ENCODE results near the gene TAP1. TPM values are rescaled to one million over a fixed set of nuclear protein-coding genes. Genes with fewer than 3 reads are reported as not detected.

The TAP1 gene
- polyA plus RNA-seq, 1 experiment, result 80.4 TPM

- CTCF ChIA-PET, result interaction anchor here (0.6 to 5.7 kb wide), 40 partner anchors 9 to 751 kb away, joined by 3 to 110 read pairs (median 4); partner anchors contain the start of genes HLA-DMA, PSMB8, PSMB9 and TAP1
- no peak for DNase-seq (ENCODE audit: low read depth)
- no peak overlapping the region for H3K4me3 ChIP-seq (ENCODE audit: low read depth, low read length)
- POLR2A ChIA-PET, result interaction anchor here (1.0 kb wide), 1 partner anchor 30 kb away, joined by 4 read pairs; the partner anchor contains the start of gene TAP2
- H3K27me3 ChIP-seq (ENCODE audit: control insufficient read depth, insufficient read depth, low read length), result peaks cover 6% of the 10 kb centered on the region
- no peaks in the 10 kb centered on the region for H3K36me3 ChIP-seq (ENCODE audit: control insufficient read depth, insufficient read depth, low read length)
- peak; percentile 87 for TF ChIP-seq CTCF (IDR thresholded peaks at IDR 0.05; ENCODE audit: insufficient read depth, low read depth, low read length)
Observed at GRCh38 chr6:32868257-32868788, 14.8 kb upstream of the TAP1 start.

GRCh38 chr6:32867554-32868256 lies 14.2 kb upstream of the TAP1 start:
- Histone ChIP-seq H3K36me3 (ENCODE audit: control insufficient read depth, insufficient read depth, low read length) (no peaks in the 10 kb centered on the region), H3K4me3 (ENCODE audit: low read depth, low read length) (no peak overlapping the region), H3K27me3 (ENCODE audit: control insufficient read depth, insufficient read depth, low read length) (peaks cover 6% of the 10 kb centered on the region)
- ChIA-PET POLR2A (interaction anchor here (1.0 kb wide), 1 partner anchor 29 kb away, joined by 4 read pairs; the partner anchor contains the start of gene TAP2), CTCF (interaction anchor here (0.6 to 5.7 kb wide), 40 partner anchors 8 to 750 kb away, joined by 3 to 110 read pairs (median 4); partner anchors contain the start of genes HLA-DMA, PSMB8, PSMB9 and TAP1)
- TF ChIP-seq CTCF (IDR thresholded peaks at IDR 0.05; ENCODE audit: insufficient read depth, low read depth, low read length), result no peak
- DNase-seq (ENCODE audit: low read depth), result no peak

GRCh38 chr6:32867022-32867477 lies 13.5 kb upstream of the TAP1 start:
- peaks cover 6% of the 10 kb centered on the region for H3K27me3 ChIP-seq (ENCODE audit: control insufficient read depth, insufficient read depth, low read length)
- POLR2A ChIA-PET, result no interaction called here
- DNase-seq (ENCODE audit: low read depth), result no peak
- no peak for TF ChIP-seq CTCF (IDR thresholded peaks at IDR 0.05; ENCODE audit: insufficient read depth, low read depth, low read length)
- CTCF ChIA-PET, result interaction anchor here (1.3 to 5.7 kb wide), 9 partner anchors 12 to 453 kb away, joined by 3 to 110 read pairs (median 15); partner anchors contain the start of genes PSMB8, PSMB9, TAP1 and TAP2
- H3K36me3 ChIP-seq (ENCODE audit: control insufficient read depth, insufficient read depth, low read length), result no peaks in the 10 kb centered on the region
- no peak overlapping the region for H3K4me3 ChIP-seq (ENCODE audit: low read depth, low read length)

GRCh38 chr6:32865724-32866443 lies 12.4 kb upstream of the TAP1 start:
- no peak for DNase-seq (ENCODE audit: low read depth)
- ChIA-PET POLR2A (no interaction called here), CTCF (no interaction called here)
- H3K36me3 ChIP-seq (ENCODE audit: control insufficient read depth, insufficient read depth, low read length), result no peaks in the 10 kb centered on the region
- TF ChIP-seq CTCF (IDR thresholded peaks at IDR 0.05; ENCODE audit: insufficient read depth, low read depth, low read length), result no peak
- H3K27me3 ChIP-seq (ENCODE audit: control insufficient read depth, insufficient read depth, low read length), result peaks cover 6% of the 10 kb centered on the region
- no peak overlapping the region for H3K4me3 ChIP-seq (ENCODE audit: low read depth, low read length)

Measured in BJ (cell line).